MM.1S (cell line): ENCODE results near the gene PRM2.

Experiments used
- CTCF ChIP-seq: fragments of 300-600 bp; sonication (generic); IDR thresholded peaks from 2 replicates; pipeline ENCODE4 v1.5.1; 2016; ENCODE audit warnings: antibody characterized with exemption, low read length, mixed read lengths
- EZH2phosphoT487 ChIP-seq: fragments of 300-600 bp; sonication (generic); IDR thresholded peaks from 2 replicates; pipeline ENCODE4 v1.6.1; 2018; ENCODE audit warnings: antibody characterized with exemption, low read length

- no peak for TF ChIP-seq EZH2phosphoT487
- TF ChIP-seq CTCF = no peak
Observed at GRCh38 chr16:11235703-11235991, 40.6 kb downstream of the PRM2 start.
